Neural cell (in vitro differentiated cells): ENCODE data around the gene GCSAM. TPM values are rescaled to one million over a fixed set of nuclear protein-coding genes. Genes with fewer than 3 reads are reported as not detected.

Experiments used
- H2AFZ ChIP-seq: fragments of 200-600, 300-800 bp; sonication (generic), shearing (Covaris generic); 2 replicates; pipeline ENCODE4 v1.6.0; 2014; ENCODE audit warnings: low read depth, mild to moderate bottlenecking, antibody characterized with exemption, low read length, moderate library complexity
- H3F3A ChIP-seq: fragments of 200-600 bp; shearing (Covaris generic); 2 replicates; pipeline ENCODE4 v1.6.1; 2016; ENCODE audit warnings: mild to moderate bottlenecking, moderate library complexity, mixed read lengths, antibody characterized with exemption, low read length; ENCODE audit not compliant: insufficient read depth, poor library complexity, severe bottlenecking
- H3K27ac ChIP-seq: fragments of 200-600, 300-800 bp; sonication (generic), shearing (Covaris generic); 2 replicates; pipeline ENCODE4 v1.5.1; 2014; ENCODE audit warnings: mild to moderate bottlenecking, low read length, moderate library complexity
- H3K27me3 ChIP-seq: fragments of 300-800, 200-600 bp; sonication (generic), shearing (Covaris generic); 2 replicates; pipeline ENCODE4 v1.6.0; 2014; ENCODE audit warnings: mild to moderate bottlenecking, low read depth, low read length, moderate library complexity; ENCODE audit not compliant: insufficient read depth
- H3K36me3 ChIP-seq: fragments of 300-800, 200-600 bp; sonication (generic), shearing (Covaris generic); 2 replicates; pipeline ENCODE4 v1.5.1; 2014; ENCODE audit warnings: mild to moderate bottlenecking, antibody characterized with exemption, low read length, moderate library complexity; ENCODE audit not compliant: insufficient read depth
- H3K4me2 ChIP-seq: fragments of 300-800, 200-600 bp; sonication (generic), shearing (Covaris generic); 2 replicates; pipeline ENCODE4 v1.6.0; 2014; ENCODE audit warnings: mild to moderate bottlenecking, low read length
- H3K4me3 ChIP-seq: fragments of 300-800, 200-600 bp; sonication (generic), shearing (Covaris generic); 2 replicates; pipeline ENCODE4 v1.5.1; 2014; ENCODE audit warnings: mild to moderate bottlenecking, low read length, moderate library complexity
- H3K79me2 ChIP-seq: fragments of 200-600 bp; shearing (Covaris generic); replicated peaks from 2 replicates; pipeline ENCODE4 v1.6.0; 2014; ENCODE audit warnings: mild to moderate bottlenecking, low read length, moderate library complexity; ENCODE audit not compliant: insufficient read depth
- H3K9ac ChIP-seq: fragments of 300-800, 200-600 bp; sonication (generic), shearing (Covaris generic); 2 replicates; pipeline ENCODE4 v1.6.1; 2016; ENCODE audit warnings: mild to moderate bottlenecking, low read length, mixed read lengths
- H3K9me2 ChIP-seq: fragments of 200-600 bp; shearing (Covaris generic); 2 replicates; pipeline ENCODE4 v1.6.1; 2016; ENCODE audit warnings: mild to moderate bottlenecking, low read length, mixed read lengths; ENCODE audit not compliant: insufficient read depth
- H3K9me3 ChIP-seq: fragments of 200-600, 300-800 bp; sonication (generic), shearing (Covaris generic); 2 replicates; pipeline ENCODE4 v1.6.1; 2016; ENCODE audit warnings: mild to moderate bottlenecking, mixed run types, low read length, moderate library complexity, mixed read lengths
- H4K20me1 ChIP-seq: fragments of 200-600 bp; shearing (Covaris generic); 2 replicates; pipeline ENCODE4 v1.6.1; 2016; ENCODE audit warnings: mild to moderate bottlenecking, mixed run types; ENCODE audit not compliant: insufficient read depth
- EP300 ChIP-seq: fragments of 450-650 bp; conservative IDR thresholded peaks from 2 replicates; pipeline ENCODE4 v1.6.1; 2014; ENCODE audit warnings: antibody characterized with exemption, mild to moderate bottlenecking, moderate library complexity; ENCODE audit not compliant: poor library complexity, severe bottlenecking
- EZH2 ChIP-seq: fragments of 200-600, 300-800 bp; shearing (Covaris generic), sonication (generic); IDR thresholded peaks from 2 replicates; pipeline ENCODE4 v1.6.1; 2014; ENCODE audit warnings: antibody characterized with exemption, low read length, borderline replicate concordance, mild to moderate bottlenecking; ENCODE audit not compliant: insufficient read depth, poor library complexity, severe bottlenecking
- MXI1 ChIP-seq: fragments of 450-650 bp; conservative IDR thresholded peaks from 2 replicates; pipeline ENCODE4 v1.6.1; 2014; ENCODE audit warnings: antibody characterized with exemption, mild to moderate bottlenecking; ENCODE audit not compliant: poor library complexity, severe bottlenecking
- POLR2AphosphoS5 ChIP-seq: IDR thresholded peaks from 2 replicates; pipeline ENCODE4 v1.6.1; 2012
- RAD21 ChIP-seq: fragments of 450-650 bp; conservative IDR thresholded peaks from 2 replicates; pipeline ENCODE4 v1.6.1; 2014; ENCODE audit warnings: antibody characterized with exemption, mild to moderate bottlenecking, moderate library complexity
- REST ChIP-seq: IDR thresholded peaks from 2 replicates; pipeline ENCODE4 v1.6.1; 2012; ENCODE audit warnings: borderline replicate concordance
- SMC3 ChIP-seq: fragments of 450-650 bp; conservative IDR thresholded peaks from 2 replicates; pipeline ENCODE4 v1.6.1; 2014; ENCODE audit warnings: antibody characterized with exemption, mild to moderate bottlenecking, moderate library complexity; ENCODE audit not compliant: poor library complexity
- TAF1 ChIP-seq: IDR thresholded peaks from 2 replicates; pipeline ENCODE4 v1.6.1; 2012; ENCODE audit warnings: low read depth
- polyA minus RNA-seq: library from RNA; depleted of rRNA, polyadenylated mRNA; stranded (reverse); fragments of >200 nt; gene quantifications from 2 replicates; pipeline ENCODE4 v1.2.3, GENCODE V29; 2014
- polyA plus RNA-seq: library from polyadenylated mRNA; depleted of rRNA; stranded (reverse); fragments of >200 nt; gene quantifications from 2 replicates; pipeline ENCODE4 v1.2.3, GENCODE V29; 2014
- TF ChIP-seq, protein P1 (sequence below): fragments of 450-650 bp; IDR thresholded peaks from 2 replicates; pipeline ENCODE4 v1.5.1; 2014; ENCODE audit warnings: antibody characterized with exemption, mild to moderate bottlenecking, moderate library complexity; ENCODE audit not compliant: poor library complexity, severe bottlenecking

Gene GCSAM
- polyA plus RNA-seq, result not detected in 2 replicates
- polyA minus RNA-seq, result not detected in 2 replicates

- H3K4me2 ChIP-seq, result no peak within 1 kb of the TSS
- no peak within 1 kb of the TSS for H3K27ac ChIP-seq
- no peaks in the 10 kb centered on the region for H3K9me3 ChIP-seq
- no peaks in the 10 kb centered on the region for H3K79me2 ChIP-seq
- no peaks in the 10 kb centered on the region for H3K36me3 ChIP-seq
- no peak within 1 kb of the TSS for H3K9ac ChIP-seq
- H3F3A ChIP-seq, result no peaks in the 10 kb centered on the region
- no peak within 1 kb of the TSS for H2AFZ ChIP-seq
- TF ChIP-seq, protein P1, sequence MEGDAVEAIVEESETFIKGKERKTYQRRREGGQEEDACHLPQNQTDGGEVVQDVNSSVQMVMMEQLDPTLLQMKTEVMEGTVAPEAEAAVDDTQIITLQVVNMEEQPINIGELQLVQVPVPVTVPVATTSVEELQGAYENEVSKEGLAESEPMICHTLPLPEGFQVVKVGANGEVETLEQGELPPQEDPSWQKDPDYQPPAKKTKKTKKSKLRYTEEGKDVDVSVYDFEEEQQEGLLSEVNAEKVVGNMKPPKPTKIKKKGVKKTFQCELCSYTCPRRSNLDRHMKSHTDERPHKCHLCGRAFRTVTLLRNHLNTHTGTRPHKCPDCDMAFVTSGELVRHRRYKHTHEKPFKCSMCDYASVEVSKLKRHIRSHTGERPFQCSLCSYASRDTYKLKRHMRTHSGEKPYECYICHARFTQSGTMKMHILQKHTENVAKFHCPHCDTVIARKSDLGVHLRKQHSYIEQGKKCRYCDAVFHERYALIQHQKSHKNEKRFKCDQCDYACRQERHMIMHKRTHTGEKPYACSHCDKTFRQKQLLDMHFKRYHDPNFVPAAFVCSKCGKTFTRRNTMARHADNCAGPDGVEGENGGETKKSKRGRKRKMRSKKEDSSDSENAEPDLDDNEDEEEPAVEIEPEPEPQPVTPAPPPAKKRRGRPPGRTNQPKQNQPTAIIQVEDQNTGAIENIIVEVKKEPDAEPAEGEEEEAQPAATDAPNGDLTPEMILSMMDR, result no peak
- TF ChIP-seq MXI1 (no peak), SMC3 (no peak), REST (no peak), POLR2AphosphoS5 (no peak), EP300 (no peak), TAF1 (no peak), EZH2 (no peak), RAD21 (no peak)
- H3K9me2 ChIP-seq, result no peaks in the 10 kb centered on the region
- H3K4me3 ChIP-seq, result no peak within 1 kb of the TSS
- H3K27me3 ChIP-seq, result no peaks in the 10 kb centered on the region
- no peaks in the 10 kb centered on the region for H4K20me1 ChIP-seq
These were observed at the start of gene GCSAM for GRCh38 chr3:112132975-112133448. Gene GCSAM, minus strand, starts transcription at chr3:112133248. Its CDS starts 128 bp downstream, at chr3:112133120.

DNA sequence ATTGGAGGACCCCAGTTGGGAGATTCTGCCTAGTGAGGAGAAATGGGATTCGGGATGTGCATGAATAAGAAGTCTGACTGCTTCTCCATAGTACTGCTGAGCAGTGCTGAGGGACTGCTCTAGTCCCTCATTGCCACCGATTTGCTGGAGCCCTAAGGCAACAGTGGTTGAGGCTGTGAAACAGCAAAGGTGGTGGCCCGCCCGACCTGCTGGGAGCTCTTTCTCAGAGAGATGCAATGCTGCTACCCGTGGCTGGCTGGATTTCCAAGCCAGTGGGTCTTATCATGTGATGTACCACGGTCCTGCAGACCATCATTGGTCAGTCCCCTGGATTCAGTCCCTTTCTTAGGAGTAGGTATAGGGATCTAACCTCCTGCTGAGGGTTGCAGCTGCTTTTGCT, 42.6 kb upstream of the GCSAM start:
- Histone ChIP-seq H3K36me3 (no peaks in the 10 kb centered on the region), H3K9me2 (no peaks in the 10 kb centered on the region), H3K4me3 (no peak overlapping the region), H3K9me3 (no peaks in the 10 kb centered on the region), H3F3A (no peaks in the 10 kb centered on the region), H2AFZ (no peak overlapping the region), H3K9ac (no peak overlapping the region), H3K27ac (no peak overlapping the region), H3K27me3 (no peaks in the 10 kb centered on the region), H3K4me2 (no peak overlapping the region), H3K79me2 (no peaks in the 10 kb centered on the region), H4K20me1 (no peaks in the 10 kb centered on the region)
- TF ChIP-seq, protein P1, result no peak
- TF ChIP-seq POLR2AphosphoS5 (no peak), MXI1 (no peak), SMC3 (no peak), EZH2 (no peak), EP300 (no peak), REST (no peak), RAD21 (no peak), TAF1 (no peak)
